HUES6 (cell line): ENCODE data around the gene RNASE11.
A peak's percentile ranks its signal among the peaks of the same experiment; 100 is the strongest.
"Not testable (repeated sequence)": the region's sequence is repeated elsewhere in the genome, so short reads cannot be mapped to it uniquely, and the experiment has no call there.

Experiments
- H3K27ac ChIP-seq: 2 replicates; pipeline ENCODE4 v1.7.0; 2013; ENCODE audit warnings: low read depth, mild to moderate bottlenecking, low read length, inconsistent platforms
- H3K27me3 ChIP-seq: 2 replicates; pipeline ENCODE4 v1.6.1; 2013; ENCODE audit warnings: low read length; ENCODE audit not compliant: control insufficient read depth, insufficient read depth
- H3K36me3 ChIP-seq: 2 replicates; pipeline ENCODE4 v1.6.1; 2013; ENCODE audit warnings: low read length; ENCODE audit not compliant: control insufficient read depth, insufficient read depth
- H3K4me1 ChIP-seq: 2 replicates; pipeline ENCODE4 v1.6.1; 2013; ENCODE audit warnings: low read length; ENCODE audit not compliant: control insufficient read depth, insufficient read depth
- H3K4me3 ChIP-seq: 2 replicates; pipeline ENCODE4 v1.5.1; 2013; ENCODE audit warnings: low read depth, low read length
- H3K9ac ChIP-seq: one replicate; pipeline ENCODE4 v1.6.1; 2013; ENCODE audit warnings: mild to moderate bottlenecking, low read length
- H3K9me3 ChIP-seq: 2 replicates; pipeline ENCODE4 v1.6.1; 2013; ENCODE audit warnings: low read depth, low read length; ENCODE audit not compliant: control insufficient read depth, insufficient read depth

Gene RNASE11

DNA sequence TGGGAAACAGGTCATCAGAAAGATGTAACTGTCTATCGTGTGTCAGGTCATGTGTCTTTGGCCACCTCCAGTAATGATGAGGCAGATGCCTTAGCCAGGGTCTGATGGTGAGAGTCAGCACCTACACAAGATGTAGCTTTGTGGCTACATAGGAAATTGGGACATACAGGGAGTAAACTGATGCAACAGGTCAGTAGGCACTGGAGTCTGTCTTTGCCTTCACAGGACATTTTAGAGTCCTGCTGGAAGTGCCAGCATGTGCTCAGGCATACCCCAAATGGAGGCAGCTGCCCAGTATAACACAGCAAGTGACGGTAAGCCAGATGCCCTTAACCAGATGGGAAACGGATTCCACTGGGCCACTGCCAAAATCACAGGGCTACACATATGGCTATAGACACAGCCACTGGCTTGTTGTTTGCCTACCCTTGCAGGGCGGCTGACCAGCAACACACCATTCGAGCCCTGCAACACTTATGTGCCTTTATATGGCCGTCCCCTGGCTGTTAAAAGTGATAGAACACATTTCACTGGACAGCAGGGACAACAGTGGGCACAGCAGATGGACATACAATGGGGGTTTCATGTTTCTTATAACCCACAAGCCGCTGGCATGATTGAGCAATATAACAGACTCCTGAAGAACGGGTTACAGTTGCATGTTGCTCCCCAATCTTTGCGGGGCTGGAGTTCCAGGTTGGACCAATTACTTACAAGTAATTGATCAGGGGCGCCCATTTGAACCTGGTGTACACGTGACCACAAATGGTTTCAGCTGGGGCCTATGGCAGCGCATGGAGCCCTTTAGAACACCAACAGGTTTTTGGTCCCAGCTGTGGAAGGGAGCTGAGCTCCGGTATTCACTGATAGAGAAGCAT, 16.3 kb upstream of the RNASE11 start:
- H3K4me1 ChIP-seq, result peaks cover 13% of the 10 kb centered on the region; the same call in 1 of the 2 replicates
- no peaks in the 10 kb centered on the region for H3K27me3 ChIP-seq
- no peak overlapping the region for H3K4me3 ChIP-seq
- no peaks in the 10 kb centered on the region for H3K36me3 ChIP-seq
- H3K9ac ChIP-seq, result no peak overlapping the region
- H3K27ac ChIP-seq, result no peak overlapping the region
- no peaks in the 10 kb centered on the region for H3K9me3 ChIP-seq

DNA sequence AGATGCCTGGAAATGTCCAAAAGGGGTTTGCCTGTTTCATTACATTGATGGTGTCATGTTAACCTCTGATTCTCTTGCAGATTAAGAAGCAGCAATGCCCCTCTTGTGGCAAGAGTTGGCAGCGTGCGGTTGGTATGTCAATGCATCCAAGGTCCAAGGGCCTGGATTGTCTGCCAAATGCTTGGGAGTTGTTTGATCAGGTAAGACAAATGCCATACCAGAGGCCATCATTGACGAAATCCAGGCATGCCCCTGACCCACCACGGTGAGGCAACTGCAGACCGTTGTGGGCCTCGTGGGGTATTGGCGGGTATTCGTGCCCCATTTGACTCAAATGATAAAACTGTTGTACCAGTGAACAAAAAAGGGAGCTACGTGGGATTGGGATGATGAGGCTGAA, 14.8 kb upstream of the RNASE11 start:
- H3K27ac ChIP-seq, result no peak overlapping the region
- H3K36me3 ChIP-seq, result no peaks in the 10 kb centered on the region
- H3K4me3 ChIP-seq, result no peak overlapping the region
- H3K9ac ChIP-seq, result no peak overlapping the region
- peaks cover 4% of the 10 kb centered on the region; the same call in 1 of the 2 replicates for H3K4me1 ChIP-seq
- no peaks in the 10 kb centered on the region for H3K9me3 ChIP-seq
- no peaks in the 10 kb centered on the region for H3K27me3 ChIP-seq

DNA sequence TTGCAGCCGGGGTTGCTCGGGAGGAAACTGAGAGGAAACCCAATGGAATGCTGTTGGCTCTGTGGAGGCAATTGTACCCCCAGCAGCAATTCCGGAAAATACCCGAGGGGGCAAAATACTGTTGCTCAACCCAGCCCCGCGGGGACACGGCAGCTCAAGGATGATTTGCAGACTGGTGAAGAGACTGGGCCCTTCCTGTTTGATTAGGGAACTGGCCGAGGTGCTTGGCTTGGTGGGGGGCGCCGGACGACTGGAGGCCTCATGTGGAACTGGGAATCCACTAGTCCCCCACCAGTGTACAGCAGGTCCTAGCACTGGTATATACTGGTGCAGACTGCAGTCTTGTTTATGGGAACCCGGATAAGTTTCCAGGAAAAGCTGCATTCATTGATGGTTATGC, 13.7 kb upstream of the RNASE11 start:
- H3K9ac ChIP-seq, result no peak overlapping the region
- no peaks in the 10 kb centered on the region for H3K9me3 ChIP-seq
- no peaks in the 10 kb centered on the region for H3K36me3 ChIP-seq
- H3K4me3 ChIP-seq, result no peak overlapping the region
- peaks cover 1% of the 10 kb centered on the region; the same call in 1 of the 2 replicates for H3K4me1 ChIP-seq
- H3K27me3 ChIP-seq, result no peaks in the 10 kb centered on the region
- no peak overlapping the region for H3K27ac ChIP-seq

GRCh38 chr14:20597108-20597507, 9.3 kb upstream of the RNASE11 start:
- no peaks in the 10 kb centered on the region for H3K27me3 ChIP-seq

DNA sequence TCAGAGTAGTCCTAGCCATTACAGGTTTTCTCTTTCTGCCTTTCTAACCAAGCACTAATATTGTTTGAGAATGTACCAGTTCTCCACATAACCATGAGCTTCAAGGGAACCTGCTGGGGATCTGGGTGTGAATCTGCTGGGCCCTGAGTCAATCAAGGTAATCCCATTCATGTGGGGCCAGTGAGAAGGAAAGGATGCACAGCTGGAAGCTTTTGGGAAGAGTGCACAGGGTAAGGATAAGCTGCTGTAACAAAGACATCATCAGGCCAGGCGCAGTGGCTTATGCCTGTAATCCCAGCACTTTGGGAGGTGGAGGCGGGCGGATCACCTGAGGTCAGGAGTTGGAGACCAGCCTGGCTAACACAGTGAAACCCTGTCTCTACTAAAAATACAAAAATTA, 7.9 kb upstream of the RNASE11 start:
- H3K27ac ChIP-seq, H3K9me3 ChIP-seq, H3K4me1 ChIP-seq, H3K27me3 ChIP-seq, H3K36me3 ChIP-seq, H3K4me3 ChIP-seq, H3K9ac ChIP-seq: not testable (repeated sequence)

More at GRCh38 chr14:20597108-20597507, 9.3 kb upstream of the RNASE11 start:
- Histone ChIP-seq H3K36me3 (no peaks in the 10 kb centered on the region), H3K4me1 (no peaks in the 10 kb centered on the region), H3K9me3 (no peaks in the 10 kb centered on the region), H3K9ac (no peak overlapping the region), H3K4me3 (no peak overlapping the region), H3K27ac (no peak overlapping the region)

DNA sequence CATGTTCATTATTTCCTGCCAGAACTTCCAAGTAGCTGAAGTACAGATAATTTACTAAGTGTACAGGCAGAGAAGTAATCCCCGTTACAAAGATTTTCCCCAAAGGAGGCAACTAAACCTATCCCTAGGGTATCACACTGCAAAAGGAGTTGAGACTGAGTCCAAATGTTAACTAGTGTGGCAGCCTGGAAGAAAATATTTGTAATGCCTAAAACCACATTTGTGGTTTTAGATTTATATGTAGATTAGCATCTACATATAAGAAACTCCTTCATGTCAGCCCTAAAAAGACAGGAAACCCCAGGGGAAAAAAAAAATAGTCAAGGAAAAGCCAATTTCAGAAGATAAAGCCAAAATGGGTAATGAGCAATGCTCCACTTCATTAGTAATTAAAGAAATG, 4.8 kb upstream of the RNASE11 start:
- Histone ChIP-seq H3K9me3 (no peaks in the 10 kb centered on the region), H3K36me3 (no peaks in the 10 kb centered on the region), H3K27me3 (no peaks in the 10 kb centered on the region), H3K27ac (no peak overlapping the region), H3K9ac (no peak overlapping the region), H3K4me3 (no peak overlapping the region), H3K4me1 (no peaks in the 10 kb centered on the region)

GRCh38 chr14:20591235-20591634, 3.4 kb upstream of the RNASE11 start, which contains the start of gene RNASE12:
RNASE12 (minus strand) TSS chr14:20591376; CDS start chr14:20590723, 653 bp downstream.
- H3K36me3 ChIP-seq, result no peaks in the 10 kb centered on the region
- H3K9ac ChIP-seq, result no peak within 1 kb of the TSS
- no peak within 1 kb of the TSS for H3K4me3 ChIP-seq
- H3K27ac ChIP-seq, result no peak within 1 kb of the TSS
- no peaks in the 10 kb centered on the region for H3K27me3 ChIP-seq
- no peaks in the 10 kb centered on the region for H3K9me3 ChIP-seq
- no peaks in the 10 kb centered on the region for H3K4me1 ChIP-seq

GRCh38 chr14:20583908-20584307, 3.9 kb downstream of the RNASE11 start:
- Histone ChIP-seq H3K27me3 (no peaks in the 10 kb centered on the region), H3K27ac (peak overlapping the region; percentile 36; the same call in 1 of the 2 replicates), H3K4me1 (peaks cover 43% of the 10 kb centered on the region), H3K4me3 (no peak overlapping the region), H3K9me3 (no peaks in the 10 kb centered on the region), H3K36me3 (no peaks in the 10 kb centered on the region), H3K9ac (no peak overlapping the region)

DNA sequence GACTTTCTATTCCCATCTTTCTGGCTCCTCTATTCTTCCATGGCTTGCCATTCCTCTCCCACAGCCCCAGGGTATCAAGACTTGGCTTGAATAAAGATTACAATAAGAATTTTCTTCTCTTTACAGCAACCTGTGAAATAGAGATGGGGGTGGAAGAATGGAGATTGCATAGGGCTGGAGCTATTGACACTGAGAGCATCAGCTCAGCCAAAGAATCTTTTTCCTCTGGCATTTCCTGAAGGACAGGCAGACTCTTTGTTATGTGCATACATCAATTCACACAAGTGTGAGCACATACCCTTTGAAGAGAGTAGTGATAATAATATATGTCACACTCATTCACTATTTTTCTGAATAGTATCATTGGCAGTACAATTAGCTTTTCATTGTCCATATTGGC, 4.7 kb downstream of the RNASE11 start:
- H3K9ac ChIP-seq, result no peak overlapping the region
- H3K27me3 ChIP-seq, result no peaks in the 10 kb centered on the region
- H3K9me3 ChIP-seq, result no peaks in the 10 kb centered on the region
- H3K4me3 ChIP-seq, result no peak overlapping the region; the same call in 1 of the 2 replicates
- peaks cover 50% of the 10 kb centered on the region for H3K4me1 ChIP-seq
- peak overlapping the region; percentile 36; the same call in 1 of the 2 replicates for H3K27ac ChIP-seq
- no peaks in the 10 kb centered on the region for H3K36me3 ChIP-seq

DNA sequence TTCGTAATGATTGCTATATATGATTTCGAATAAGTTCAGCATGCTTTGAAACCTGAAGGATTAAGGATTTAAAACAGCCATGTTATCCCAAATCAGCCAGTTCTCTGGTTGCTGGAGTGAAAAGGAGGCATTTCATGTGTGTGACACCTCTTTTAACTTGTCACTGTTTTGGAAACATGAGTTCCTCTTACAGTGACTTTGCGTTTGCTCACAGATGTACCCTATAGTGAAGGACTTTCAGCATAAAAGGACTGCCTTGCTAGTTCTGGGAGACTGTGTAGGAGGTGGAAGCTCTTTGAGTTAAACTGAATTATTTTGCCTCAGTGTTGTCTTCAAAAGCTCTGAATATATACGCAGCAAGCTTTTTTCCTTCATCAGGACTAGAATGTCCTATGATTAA, 7.6 kb downstream of the RNASE11 start:
- Histone ChIP-seq H3K4me3 (no peak overlapping the region), H3K36me3 (no peaks in the 10 kb centered on the region), H3K9ac (no peak overlapping the region), H3K27ac (peak overlapping the region; percentile 29; the same call in 1 of the 2 replicates), H3K4me1 (peaks cover 60% of the 10 kb centered on the region), H3K9me3 (no peaks in the 10 kb centered on the region), H3K27me3 (no peaks in the 10 kb centered on the region)

- H3K27me3 ChIP-seq, result no peaks in the 10 kb centered on the region
- H3K27ac ChIP-seq, result peak overlapping the region; percentile 83
- no peaks in the 10 kb centered on the region for H3K36me3 ChIP-seq
- peak overlapping the region; percentile 63 for H3K9ac ChIP-seq
- H3K4me1 ChIP-seq, result peaks cover 58% of the 10 kb centered on the region
- no peaks in the 10 kb centered on the region for H3K9me3 ChIP-seq
- H3K4me3 ChIP-seq, result no peak overlapping the region
Measured at GRCh38 chr14:20578784-20579502, 8.9 kb downstream of the RNASE11 start.
